22Rv1 (cell line): Measurements from ENCODE around the gene DTD2.

Source experiments
- ZFX ChIP-seq: fragments of 450-650 bp; IDR thresholded peaks from 2 replicates; pipeline ENCODE4 v1.6.1; 2017; ENCODE audit warnings: antibody characterized with exemption, borderline replicate concordance
- TF ChIP-seq, protein P1 (sequence below): fragments of 450-650 bp; IDR thresholded peaks from 2 replicates; pipeline ENCODE4 v1.5.1; 2017; ENCODE audit warnings: mild to moderate bottlenecking

GRCh38 chr14:31401369-31401932 lies 55.9 kb downstream of the DTD2 start:
- TF ChIP-seq, protein P1, sequence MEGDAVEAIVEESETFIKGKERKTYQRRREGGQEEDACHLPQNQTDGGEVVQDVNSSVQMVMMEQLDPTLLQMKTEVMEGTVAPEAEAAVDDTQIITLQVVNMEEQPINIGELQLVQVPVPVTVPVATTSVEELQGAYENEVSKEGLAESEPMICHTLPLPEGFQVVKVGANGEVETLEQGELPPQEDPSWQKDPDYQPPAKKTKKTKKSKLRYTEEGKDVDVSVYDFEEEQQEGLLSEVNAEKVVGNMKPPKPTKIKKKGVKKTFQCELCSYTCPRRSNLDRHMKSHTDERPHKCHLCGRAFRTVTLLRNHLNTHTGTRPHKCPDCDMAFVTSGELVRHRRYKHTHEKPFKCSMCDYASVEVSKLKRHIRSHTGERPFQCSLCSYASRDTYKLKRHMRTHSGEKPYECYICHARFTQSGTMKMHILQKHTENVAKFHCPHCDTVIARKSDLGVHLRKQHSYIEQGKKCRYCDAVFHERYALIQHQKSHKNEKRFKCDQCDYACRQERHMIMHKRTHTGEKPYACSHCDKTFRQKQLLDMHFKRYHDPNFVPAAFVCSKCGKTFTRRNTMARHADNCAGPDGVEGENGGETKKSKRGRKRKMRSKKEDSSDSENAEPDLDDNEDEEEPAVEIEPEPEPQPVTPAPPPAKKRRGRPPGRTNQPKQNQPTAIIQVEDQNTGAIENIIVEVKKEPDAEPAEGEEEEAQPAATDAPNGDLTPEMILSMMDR: no peak
- TF ChIP-seq ZFX: no peak
